Prostate gland (tissue), 1 donor: ENCODE data around the gene TPM3.

Experiments used
- POLR2A ChIP-seq: fragments of 450-650 bp; IDR thresholded peaks from one replicate; pipeline ENCODE4 v1.6.1; 2016; ENCODE audit warnings: antibody characterized with exemption, mild to moderate bottlenecking
- POLR2AphosphoS5 ChIP-seq: sonication (generic); formaldehyde crosslinking; IDR thresholded peaks from one replicate; pipeline ENCODE4 v1.6.1; 2017; ENCODE audit warnings: antibody characterized with exemption

DNA sequence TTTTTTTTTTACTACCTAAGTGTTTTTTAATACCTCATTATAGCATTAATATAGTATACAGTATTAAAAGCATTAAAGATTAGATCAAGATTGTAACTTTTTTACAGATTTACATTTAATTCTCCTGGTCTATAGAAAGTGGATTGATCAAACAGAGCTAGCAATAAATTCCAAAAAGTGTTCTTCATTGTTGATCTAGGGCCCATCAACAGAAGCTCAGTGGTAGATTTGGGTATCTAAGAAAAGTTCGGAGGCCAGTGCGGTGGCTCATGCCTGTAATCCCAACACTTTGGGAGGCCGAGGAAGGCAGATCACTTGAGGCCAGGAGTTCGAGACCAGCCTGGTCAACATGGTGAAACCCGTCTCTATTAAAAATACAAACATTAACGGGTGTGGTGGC is 49.5 kb downstream of the TPM3 start:
- TF ChIP-seq POLR2A, result no peak
- TF ChIP-seq POLR2AphosphoS5, result peak; percentile 52
